Mesenchymal stem cell (in vitro differentiated cells and primary cell): ENCODE results near the gene GAGE12J.
"Not testable (repeated sequence)": the region's sequence is repeated elsewhere in the genome, so short reads cannot be mapped to it uniquely, and the experiment has no call there.

ENCODE experiments used
- DNase-seq: peaks from one replicate; pipeline ENCODE4 v3.0.0-alpha.2; 2013
- H2AFZ ChIP-seq: one replicate; pipeline ENCODE4 v1.6.1; 2013; ENCODE audit warnings: low read depth, mild to moderate bottlenecking, control low read depth, inconsistent platforms, low read length, moderate library complexity
- H2AK5ac ChIP-seq: 2 replicates; pipeline ENCODE4 v1.6.1; 2013; ENCODE audit warnings: low read length, moderate library complexity, mild to moderate bottlenecking, inconsistent platforms; ENCODE audit not compliant: severe bottlenecking
- H2BK120ac ChIP-seq: one replicate; pipeline ENCODE4 v1.6.1; 2013; ENCODE audit warnings: low read depth, mild to moderate bottlenecking, inconsistent platforms, low read length, moderate library complexity
- H2BK12ac ChIP-seq, 2 experiments: one replicate each; pipeline ENCODE4 v1.6.1; 2013; ENCODE audit warnings: inconsistent platforms in 2 of 2, low read length in 2 of 2, mild to moderate bottlenecking in 2 of 2, moderate library complexity in 2 of 2, control low read depth in 1 of 2
- H2BK15ac ChIP-seq: one replicate; pipeline ENCODE4 v1.6.1; 2013; ENCODE audit warnings: mild to moderate bottlenecking, low read depth, inconsistent platforms; ENCODE audit not compliant: poor library complexity, severe bottlenecking
- H2BK5ac ChIP-seq: 2 replicates; pipeline ENCODE4 v1.6.1; 2013; ENCODE audit warnings: low read depth, mild to moderate bottlenecking, low read length, control low read depth, inconsistent platforms; ENCODE audit not compliant: poor library complexity, severe bottlenecking
- H3K14ac ChIP-seq, 2 experiments: one replicate each; pipeline ENCODE4 v1.6.1; 2013; ENCODE audit warnings: inconsistent platforms in 2 of 2, low read length in 2 of 2, control low read depth in 1 of 2, mild to moderate bottlenecking in 1 of 2, moderate library complexity in 1 of 2
- H3K18ac ChIP-seq, 2 experiments: one replicate each; pipeline ENCODE4 v1.6.1; 2013; ENCODE audit warnings: inconsistent platforms in 2 of 2, low read length in 2 of 2, control low read depth in 1 of 2, low read depth in 1 of 2, mild to moderate bottlenecking in 1 of 2
- H3K23ac ChIP-seq, 2 experiments: one replicate each; pipeline ENCODE4 v1.6.1; 2013; ENCODE audit warnings: inconsistent platforms in 2 of 2, low read length in 2 of 2, mild to moderate bottlenecking in 2 of 2, moderate library complexity in 2 of 2, control low read depth in 1 of 2
- H3K27ac ChIP-seq: 2 replicates; pipeline ENCODE4 v1.5.1; 2013; ENCODE audit warnings: mild to moderate bottlenecking, moderate library complexity, low read length, control low read depth, inconsistent platforms; ENCODE audit not compliant: poor library complexity, severe bottlenecking
- H3K27me3 ChIP-seq, 2 experiments: 2 replicates each; pipeline versions ENCODE4 v1.6.1 to v1.7.0; 2013; ENCODE audit warnings: low read length in 2 of 2, mild to moderate bottlenecking in 2 of 2, moderate library complexity in 2 of 2, control low read depth in 1 of 2, inconsistent platforms in 1 of 2; ENCODE audit not compliant: control insufficient read depth in 1 of 2, insufficient read depth in 1 of 2
- H3K36me3 ChIP-seq, 2 experiments: 2 replicates each; pipeline versions ENCODE4 v1.6.1 to v1.7.0; 2013; ENCODE audit warnings: low read length in 2 of 2, control low read depth in 1 of 2, inconsistent platforms in 1 of 2, low read depth in 1 of 2, mild to moderate bottlenecking in 1 of 2; ENCODE audit not compliant: insufficient read depth in 2 of 2, control insufficient read depth in 1 of 2
- H3K4ac ChIP-seq, 2 experiments: one replicate each; pipeline ENCODE4 v1.6.1; 2013; ENCODE audit warnings: inconsistent platforms in 2 of 2, low read length in 2 of 2, mild to moderate bottlenecking in 2 of 2, moderate library complexity in 2 of 2, control low read depth in 1 of 2, low read depth in 1 of 2
- H3K4me1 ChIP-seq: 2 replicates; pipeline ENCODE4 v1.6.1; 2013; ENCODE audit warnings: low read depth, low read length, control low read depth; ENCODE audit not compliant: control insufficient read depth, insufficient read depth
- H3K4me2 ChIP-seq: 2 replicates; pipeline ENCODE4 v1.6.1; 2013; ENCODE audit warnings: low read length, mild to moderate bottlenecking, inconsistent platforms; ENCODE audit not compliant: poor library complexity, severe bottlenecking
- H3K4me3 ChIP-seq, 2 experiments: 2 replicates each; pipeline versions ENCODE4 v1.5.1 to v1.7.0; 2013; ENCODE audit warnings: low read length in 2 of 2, mild to moderate bottlenecking in 2 of 2, control low read depth in 1 of 2, low read depth in 1 of 2; ENCODE audit not compliant: insufficient read depth in 1 of 2
- H3K79me1 ChIP-seq: replicated peaks from 2 replicates; pipeline ENCODE4 v1.6.1; 2013; ENCODE audit warnings: mild to moderate bottlenecking, control low read depth, low read length, inconsistent platforms; ENCODE audit not compliant: poor library complexity, severe bottlenecking
- H3K9ac ChIP-seq: 2 replicates; pipeline ENCODE4 v1.7.0; 2013; ENCODE audit warnings: mild to moderate bottlenecking, low read length, moderate library complexity
- H3K9me3 ChIP-seq: 2 replicates; pipeline ENCODE4 v1.7.0; 2013; ENCODE audit warnings: mild to moderate bottlenecking, low read length; ENCODE audit not compliant: control insufficient read depth
- H4K8ac ChIP-seq: one replicate; pipeline ENCODE4 v1.6.1; 2013; ENCODE audit warnings: inconsistent platforms, mild to moderate bottlenecking, low read length, moderate library complexity
- H4K91ac ChIP-seq: one replicate; pipeline ENCODE4 v1.6.1; 2013; ENCODE audit warnings: mild to moderate bottlenecking, low read length, inconsistent platforms
- WGBS: methylation state at CpG from one replicate; pipeline ENCODE4 v1.1.7; 2013; ENCODE audit warnings: mixed read lengths; 5-methylcytosine and 5-hydroxymethylcytosine counted together

GAGE12J gene

DNA sequence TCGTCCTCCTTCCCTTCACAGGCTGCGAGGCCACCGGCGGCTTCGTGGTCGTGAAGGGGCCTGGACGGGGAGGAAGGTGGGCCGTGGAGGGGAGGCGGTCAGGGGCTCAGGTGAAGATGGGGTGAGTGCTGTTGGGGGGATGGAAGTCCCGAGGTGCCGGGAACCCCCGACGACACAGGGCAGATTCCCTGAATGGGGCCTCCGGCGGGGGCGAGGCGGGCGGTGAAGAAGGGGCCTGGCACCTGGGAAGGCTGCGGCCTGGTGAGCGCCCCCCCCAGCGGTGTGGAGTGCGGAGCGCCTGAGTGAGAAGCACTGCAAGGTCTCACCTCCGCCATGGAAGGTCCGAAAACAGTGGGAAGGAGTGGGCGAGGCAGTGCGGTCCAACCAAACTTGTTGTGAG is 429 bp downstream of the GAGE12J start:
- not testable (repeated sequence) for H3K18ac ChIP-seq, DNase-seq, H3K4ac ChIP-seq, H4K8ac ChIP-seq, H3K36me3 ChIP-seq, H2BK15ac ChIP-seq, H3K27me3 ChIP-seq, H3K23ac ChIP-seq, H3K14ac ChIP-seq, H3K4me1 ChIP-seq, H2AFZ ChIP-seq, H3K79me1 ChIP-seq, H3K9me3 ChIP-seq, H2BK5ac ChIP-seq, H3K4me2 ChIP-seq, H3K9ac ChIP-seq, H3K4me3 ChIP-seq, H2AK5ac ChIP-seq, H2BK120ac ChIP-seq, H4K91ac ChIP-seq, H3K27ac ChIP-seq, H2BK12ac ChIP-seq
- WGBS = no CpG with 5 or more reads among the region's 27 CpGs

DNA sequence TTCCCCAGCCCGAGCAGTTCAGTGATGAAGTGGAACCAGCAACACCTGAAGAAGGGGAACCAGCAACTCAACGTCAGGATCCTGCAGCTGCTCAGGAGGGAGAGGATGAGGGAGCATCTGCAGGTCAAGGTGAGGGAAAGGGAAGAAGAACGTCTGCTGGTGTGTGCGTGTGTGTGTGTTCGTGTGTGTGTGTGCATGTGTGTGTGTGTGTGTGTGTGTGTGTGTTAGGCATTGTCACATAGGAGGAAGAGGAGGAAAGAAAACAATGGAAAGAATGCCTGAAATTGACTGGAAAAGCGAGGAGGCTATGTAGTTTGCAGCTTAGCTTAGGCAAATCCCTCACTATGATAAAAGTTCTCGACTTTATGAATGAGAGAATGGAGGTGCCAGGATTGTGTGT is 1.9 kb downstream of the GAGE12J start:
- H3K4me1 ChIP-seq, H2BK12ac ChIP-seq, H3K27ac ChIP-seq, H2BK15ac ChIP-seq, H3K18ac ChIP-seq, H2BK5ac ChIP-seq, H3K23ac ChIP-seq, H2AK5ac ChIP-seq, H3K4me3 ChIP-seq, H3K9ac ChIP-seq, DNase-seq, H4K8ac ChIP-seq, H2BK120ac ChIP-seq, H3K27me3 ChIP-seq, H3K9me3 ChIP-seq, H3K79me1 ChIP-seq, H3K4me2 ChIP-seq, H4K91ac ChIP-seq, H3K36me3 ChIP-seq, H2AFZ ChIP-seq, H3K14ac ChIP-seq, H3K4ac ChIP-seq: not testable (repeated sequence)
- WGBS = no CpG with 5 or more reads among the region's 7 CpGs

DNA sequence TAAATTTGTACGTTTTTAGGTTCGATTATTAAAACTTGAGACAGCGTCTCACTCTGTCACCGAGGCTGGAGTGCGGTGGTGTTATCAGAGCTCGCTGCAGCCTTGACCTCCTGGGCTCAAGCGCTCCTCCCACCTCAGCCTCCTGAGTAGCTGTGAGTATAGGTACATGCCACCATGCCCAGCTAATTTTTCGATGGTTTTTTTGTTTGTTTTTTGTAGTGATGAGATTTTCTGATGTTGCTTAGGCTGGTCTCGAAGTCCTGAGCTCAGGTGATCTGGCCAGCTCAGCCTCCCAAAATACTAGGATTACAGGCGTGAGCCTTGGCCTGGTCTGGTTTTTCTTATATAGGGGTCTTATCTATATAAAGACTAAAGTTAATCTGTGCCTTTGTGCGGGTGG is 8.6 kb downstream of the GAGE12J start:
- H4K8ac ChIP-seq, H3K23ac ChIP-seq, H3K79me1 ChIP-seq, H3K4me1 ChIP-seq, H2AK5ac ChIP-seq, H3K36me3 ChIP-seq, H3K4ac ChIP-seq, H4K91ac ChIP-seq, H2AFZ ChIP-seq, DNase-seq, H3K27ac ChIP-seq, H3K18ac ChIP-seq, H3K9ac ChIP-seq, H3K14ac ChIP-seq, H2BK120ac ChIP-seq, H2BK12ac ChIP-seq, H3K4me2 ChIP-seq, H2BK5ac ChIP-seq, H2BK15ac ChIP-seq, H3K9me3 ChIP-seq, H3K27me3 ChIP-seq, H3K4me3 ChIP-seq: not testable (repeated sequence)
- WGBS = no CpG with 5 or more reads among the region's 11 CpGs

DNA sequence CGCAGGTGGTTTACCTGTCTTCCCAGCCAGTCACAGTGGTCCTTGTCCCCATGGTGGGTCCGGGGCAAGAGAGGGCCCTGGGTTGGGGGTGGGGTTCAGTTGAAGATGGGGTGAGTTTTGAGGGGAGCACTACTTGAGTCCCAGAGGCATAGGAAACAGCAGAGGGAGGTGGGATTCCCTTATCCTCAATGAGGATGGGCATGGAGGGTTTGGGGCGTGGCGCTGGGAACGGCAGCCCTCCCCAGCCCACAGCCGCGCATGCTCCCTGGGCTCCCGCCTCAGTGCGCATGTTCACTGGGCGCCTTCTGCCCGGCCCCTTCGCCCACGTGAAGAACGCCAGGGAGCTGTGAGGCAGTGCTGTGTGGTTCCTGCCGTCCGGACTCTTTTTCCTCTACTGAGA is 9.4 kb downstream of the GAGE12J start, which contains the start of gene GAGE13:
Gene GAGE13 (plus strand): TSS at position 301 of the 400 bp plus-strand sequence. CDS start 1,156 bp downstream, outside the sequence.
- no CpG with 5 or more reads among the region's 16 CpGs for WGBS

More for the DNA sequence above, 9.4 kb downstream of the GAGE12J start, which contains the start of gene GAGE13:
- not testable (repeated sequence) for H3K36me3 ChIP-seq, H2BK12ac ChIP-seq, H3K79me1 ChIP-seq, H3K27me3 ChIP-seq, H2AFZ ChIP-seq, H2BK120ac ChIP-seq, H3K4me2 ChIP-seq, H3K23ac ChIP-seq, H3K4me1 ChIP-seq, H3K18ac ChIP-seq, H3K9me3 ChIP-seq, H4K91ac ChIP-seq, H3K4ac ChIP-seq, H3K27ac ChIP-seq, H2AK5ac ChIP-seq, H3K14ac ChIP-seq, DNase-seq, H4K8ac ChIP-seq, H3K4me3 ChIP-seq, H2BK5ac ChIP-seq, H2BK15ac ChIP-seq, H3K9ac ChIP-seq
